IMR-90 (cell line): ENCODE data around the gene NMT1. TPM values are rescaled to one million over a fixed set of nuclear protein-coding genes. Genes with fewer than 3 reads are reported as not detected.

Experiments used
- ATAC-seq: fragments of 200-7000 bp; cut with Tn5 transposase; 2 replicates; pipeline ENCODE4 v1.9.1; 2020; ENCODE audit warnings: low read depth, mild to moderate bottlenecking, moderate library complexity
- BruUV-seq: library from RNA; stranded (reverse); fragments of 400-500 nt; replicated peaks from 2 replicates; lab custom pipeline; 2021; lab: Mats Ljungman, UMichigan
- CTCF ChIA-PET: fragments of 300-600 bp; formaldehyde crosslinking; extraction: SDS; loops from one replicate; lab custom pipeline; 2021; ENCODE audit warnings: antibody characterized with exemption; lab: Yijun Ruan, JAX
- POLR2A ChIA-PET: fragments of 300-600 bp; sonication (Branson Sonifier 250); formaldehyde crosslinking; loops from one replicate; lab custom pipeline; 2022; ENCODE audit warnings: antibody characterized with exemption; ENCODE audit not compliant: unreplicated experiment; lab: Charles Lee
- DNase-seq: peaks from one replicate; pipeline ENCODE4 v3.0.0; 2013
- H2AFZ ChIP-seq: replicated peaks from 2 replicates; pipeline ENCODE3; 2013; ENCODE audit warnings: low read length, mild to moderate bottlenecking; ENCODE audit not compliant: poor library complexity
- H2AK5ac ChIP-seq: 2 replicates; pipeline ENCODE4 v1.6.1; 2013; ENCODE audit warnings: low read depth, low read length, inconsistent platforms
- H2AK9ac ChIP-seq: replicated peaks from 2 replicates; pipeline ENCODE3; 2013; ENCODE audit warnings: mild to moderate bottlenecking, low read depth, low read length, moderate library complexity; ENCODE audit not compliant: poor library complexity
- H2BK120ac ChIP-seq: 2 replicates; pipeline ENCODE4 v1.6.1; 2013; ENCODE audit warnings: low read depth, low read length, inconsistent platforms
- H2BK15ac ChIP-seq: 3 replicates; pipeline ENCODE4 v1.6.1; 2013; ENCODE audit warnings: low read depth, low read length, inconsistent platforms
- H2BK20ac ChIP-seq: 2 replicates; pipeline ENCODE4 v1.6.1; 2013; ENCODE audit warnings: low read depth, mild to moderate bottlenecking, inconsistent platforms, low read length, moderate library complexity
- H2BK5ac ChIP-seq: 2 replicates; pipeline ENCODE4 v1.6.1; 2013; ENCODE audit warnings: mild to moderate bottlenecking, low read depth, low read length, inconsistent platforms; ENCODE audit not compliant: poor library complexity, severe bottlenecking
- H3K14ac ChIP-seq: replicated peaks from 2 replicates; pipeline ENCODE4 v1.6.1; 2013; ENCODE audit warnings: low read depth, low read length, inconsistent platforms
- H3K18ac ChIP-seq: 2 replicates; pipeline ENCODE4 v1.6.1; 2013; ENCODE audit warnings: low read depth, low read length, control low read depth
- H3K23ac ChIP-seq: 2 replicates; pipeline ENCODE4 v1.6.1; 2013; ENCODE audit warnings: low read depth, low read length, inconsistent platforms
- H3K27ac ChIP-seq: 2 replicates; pipeline ENCODE4 v1.5.1; 2013; ENCODE audit warnings: mild to moderate bottlenecking, control low read depth, low read length; ENCODE audit not compliant: insufficient read depth
- H3K27me3 ChIP-seq: 2 replicates; pipeline ENCODE4 v1.6.1; 2013; ENCODE audit warnings: low read length; ENCODE audit not compliant: control insufficient read depth, insufficient read depth
- H3K36me3 ChIP-seq: 2 replicates; pipeline ENCODE4 v1.6.1; 2013; ENCODE audit warnings: low read length, mixed read lengths; ENCODE audit not compliant: control insufficient read depth, insufficient read depth
- H3K4ac ChIP-seq: 2 replicates; pipeline ENCODE4 v1.6.1; 2013; ENCODE audit warnings: low read depth, low read length, inconsistent platforms
- H3K4me1 ChIP-seq: 2 replicates; pipeline ENCODE4 v1.6.1; 2013; ENCODE audit warnings: low read length, mixed read lengths; ENCODE audit not compliant: control insufficient read depth, insufficient read depth
- H3K4me2 ChIP-seq: 2 replicates; pipeline ENCODE4 v1.6.1; 2013; ENCODE audit warnings: low read depth, mild to moderate bottlenecking, control low read depth, low read length, moderate library complexity
- H3K4me3 ChIP-seq: 2 replicates; pipeline ENCODE4 v1.5.1; 2013; ENCODE audit warnings: low read depth, mild to moderate bottlenecking, control low read depth, low read length, moderate library complexity; ENCODE audit not compliant: insufficient read depth
- H3K56ac ChIP-seq: 2 replicates; pipeline ENCODE4 v1.6.1; 2013; ENCODE audit warnings: low read length, inconsistent platforms; ENCODE audit not compliant: insufficient read depth; ENCODE audit errors: extremely low read depth
- H3K79me1 ChIP-seq, 2 experiments: 2 replicates each; pipeline ENCODE4 v1.6.1; 2013; ENCODE audit warnings: low read length in 2 of 2, inconsistent platforms in 1 of 2, low read depth in 1 of 2
- H3K9ac ChIP-seq: 2 replicates; pipeline ENCODE4 v1.6.1; 2013; ENCODE audit warnings: low read depth, low read length, control low read depth
- H3K9me1 ChIP-seq: 2 replicates; pipeline ENCODE4 v1.6.1; 2013; ENCODE audit warnings: low read length, inconsistent platforms; ENCODE audit not compliant: insufficient read depth
- H3K9me3 ChIP-seq: 2 replicates; pipeline ENCODE4 v1.6.1; 2013; ENCODE audit warnings: low read length; ENCODE audit not compliant: control insufficient read depth, insufficient read depth
- H4K20me1 ChIP-seq: 2 replicates; pipeline ENCODE4 v1.6.1; 2013; ENCODE audit warnings: low read length, inconsistent platforms; ENCODE audit not compliant: insufficient read depth
- H4K5ac ChIP-seq: 2 replicates; pipeline ENCODE4 v1.6.1; 2013; ENCODE audit warnings: mild to moderate bottlenecking, low read depth, low read length, control low read depth
- H4K8ac ChIP-seq, 2 experiments: 2 replicates each; pipeline ENCODE4 v1.6.1; 2013; ENCODE audit warnings: low read depth in 2 of 2, low read length in 2 of 2, control low read depth in 1 of 2, inconsistent platforms in 1 of 2
- H4K91ac ChIP-seq: 2 replicates; pipeline ENCODE4 v1.6.1; 2013; ENCODE audit warnings: low read depth, low read length, inconsistent platforms; ENCODE audit not compliant: insufficient read depth
- CHD1 ChIP-seq: IDR thresholded peaks from 2 replicates; pipeline ENCODE4 v1.6.1; 2012; ENCODE audit warnings: low read depth, low read length, improper control_type of control experiment
- MXI1 ChIP-seq: IDR thresholded peaks from 2 replicates; pipeline ENCODE4 v1.6.1; 2012; ENCODE audit warnings: low read depth, mild to moderate bottlenecking, low read length, moderate library complexity, borderline replicate concordance
- NFE2L2 ChIP-seq: fragments of 150-350 bp; IDR thresholded peaks from 2 replicates; pipeline ENCODE4 v1.6.1; 2016; ENCODE audit warnings: low read depth, mild to moderate bottlenecking, low read length
- RCOR1 ChIP-seq: IDR thresholded peaks from 2 replicates; pipeline ENCODE4 v1.6.1; 2012; ENCODE audit warnings: mild to moderate bottlenecking, low read length, improper control_type of control experiment; ENCODE audit not compliant: insufficient replicate concordance
- RFX5 ChIP-seq: IDR thresholded peaks from 2 replicates; pipeline ENCODE4 v1.8.0; 2012; ENCODE audit warnings: low read depth, mild to moderate bottlenecking, low read length, moderate library complexity
- SMC3 ChIP-seq: fragments of 150-350 bp; IDR thresholded peaks from 2 replicates; pipeline ENCODE4 v1.6.1; 2016; ENCODE audit warnings: low read depth, mild to moderate bottlenecking, antibody characterized with exemption, low read length, moderate library complexity
- WGBS, 2 experiments: methylation state at CpG; one replicate each; pipeline versions ENCODE4 v1.1.5 to v1.1.7; 2013; ENCODE audit warnings: missing lambda C conversion rate in 2 of 2; ENCODE audit not compliant: insufficient read length in 1 of 2; ENCODE audit errors: extremely low coverage in 2 of 2; 5-methylcytosine and 5-hydroxymethylcytosine counted together
- dilution Hi-C: fragments of 300-500 bp; cut with HindIII; formaldehyde crosslinking; loops from one replicate; pipeline ENCODE4 v1.14.3; 2018; ENCODE audit warnings: low sequenced_read_pairs; ENCODE audit not compliant: unreplicated experiment
- in situ Hi-C: fragments of 300-500 bp; cut with MboI; formaldehyde crosslinking; loops from 3 replicates; pipeline ENCODE4 v1.14.3; 2019; ENCODE audit warnings: low sequenced_read_pairs, inconsistent platforms, mixed read lengths
- intact Hi-C: fragments of 100-400 bp; cut with micrococcal nuclease; formaldehyde crosslinking; loops from 2 replicates; pipeline ENCODE4 v1.10.0; 2022
- polyA plus RNA-seq, 3 experiments: library from polyadenylated mRNA; depleted of rRNA; stranded (reverse); fragments of >200 nt; gene quantifications; 2 replicates each; pipeline ENCODE4 v1.2.3, GENCODE V29; 2012; ENCODE audit warnings: low replicate concordance in 1 of 3
- total RNA-seq: library from RNA; depleted of rRNA; stranded (reverse); fragments of >200 nt; gene quantifications from 2 replicates; pipeline ENCODE4 v1.2.3, GENCODE V29; 2012

NMT1 gene
- total and polyA plus RNA-seq, 2 of the 4 experiments (the other 2 are of a cell fraction) = 38.0 to 60.6 TPM

DNA sequence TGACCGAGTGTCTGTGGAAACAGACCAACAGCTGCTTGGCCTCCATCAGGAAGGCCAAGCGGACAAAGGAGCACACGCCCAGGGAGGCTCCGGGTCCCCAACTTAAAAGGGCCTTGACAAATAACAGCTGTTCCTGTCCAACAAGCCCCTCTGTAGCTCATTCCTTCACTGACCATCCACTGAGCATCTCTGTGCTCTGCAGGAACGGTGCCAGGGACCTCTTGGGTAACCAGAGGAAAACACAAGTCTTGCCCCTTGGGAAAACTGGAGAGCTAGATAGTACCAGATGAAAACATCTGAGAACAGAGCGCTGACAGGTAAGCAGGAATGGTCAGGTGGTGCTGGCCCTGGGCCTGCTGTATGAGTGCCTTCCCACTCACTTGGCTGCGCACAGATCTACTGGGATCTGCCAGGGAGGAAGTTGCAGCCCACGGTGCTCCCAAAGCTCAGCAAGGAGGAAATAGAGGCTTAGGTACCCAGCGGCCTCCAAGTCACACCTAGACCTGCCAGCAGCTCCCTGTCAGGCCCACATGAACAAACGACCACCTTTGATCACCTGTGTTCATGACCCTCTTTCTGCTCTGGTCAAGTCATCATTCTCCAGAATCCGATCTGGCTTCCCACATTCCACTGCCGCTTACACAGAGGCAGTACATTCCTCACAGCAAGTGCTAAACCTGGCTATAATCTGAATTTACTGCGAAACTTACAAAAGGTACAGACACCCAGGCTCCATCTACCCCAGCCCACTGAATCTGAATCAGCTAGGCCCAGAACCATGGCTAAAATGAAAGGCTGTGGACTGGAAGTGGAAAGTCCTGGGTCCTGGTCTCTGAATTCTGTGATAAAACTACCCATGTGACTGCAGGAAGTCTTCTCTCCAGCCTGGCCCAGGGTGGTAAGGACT, 22.1 kb upstream of the NMT1 start (continued):
- TF ChIP-seq MXI1 = no peak

DNA sequence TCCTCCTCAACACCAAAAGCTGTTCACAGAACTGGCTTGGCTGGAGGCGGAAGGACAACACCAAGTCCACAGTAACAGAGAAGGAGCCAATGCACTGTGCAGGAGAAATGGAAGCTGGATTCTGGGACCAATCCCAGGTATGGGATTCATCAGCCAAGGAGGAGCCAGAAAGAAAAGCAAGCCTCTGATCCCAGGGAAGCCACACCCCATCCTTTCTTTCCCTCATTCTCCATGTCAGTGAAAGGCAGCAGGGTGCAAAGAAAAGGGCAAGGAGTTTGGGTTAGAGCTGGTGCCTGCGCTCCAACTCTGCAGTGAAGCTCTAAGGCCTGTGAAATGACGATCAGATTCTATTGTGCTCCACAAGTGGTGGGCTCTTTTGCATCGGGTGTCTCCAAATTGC, 20.7 kb upstream of the NMT1 start:
- Histone ChIP-seq H2BK15ac (no peak overlapping the region), H3K27me3 (no peaks in the 10 kb centered on the region), H4K8ac (no peak overlapping the region), H3K27ac (no peak overlapping the region), H3K79me1 (peaks cover 56 to 77% of the 10 kb centered on the region in 2 experiments), H3K14ac (no peak overlapping the region), H3K36me3 (peaks cover 5% of the 10 kb centered on the region; the same call in 1 of the 2 replicates), H2AFZ (no peak overlapping the region), H4K5ac (no peak overlapping the region), H3K56ac (no peak overlapping the region), H3K4me2 (no peak overlapping the region), H3K9me3 (no peaks in the 10 kb centered on the region), H4K91ac (no peak overlapping the region), H3K4me3 (no peak overlapping the region), H3K4ac (no peak overlapping the region), H3K9me1 (peaks cover 29% of the 10 kb centered on the region), H2AK9ac (no peak overlapping the region), H4K20me1 (peaks cover 11% of the 10 kb centered on the region), H2AK5ac (no peak overlapping the region), H2BK20ac (no peak overlapping the region), H3K4me1 (peaks cover 18% of the 10 kb centered on the region; the same call in 1 of the 2 replicates), H2BK120ac (no peak overlapping the region), H3K18ac (no peak overlapping the region), H3K23ac (no peak overlapping the region), H2BK5ac (no peak overlapping the region), H3K9ac (no peak overlapping the region)
- intact Hi-C loops = no loop called here
- dilution Hi-C loops = no loop called here
- in situ Hi-C loops = no loop called here
- TF ChIP-seq NFE2L2 (no peak), RFX5 (no peak), SMC3 (no peak), CHD1 (no peak), RCOR1 (no peak)
- DNase-seq = no peak
- ATAC-seq = peak; percentile 30; the same call in 1 of the 2 replicates
- BruUV-seq = no TSS peak
- WGBS, 2 experiments = 70% methylated on average over 2 of the region's 4 CpGs; no CpG with 5 or more reads in 1 of the 2 experiments
- ChIA-PET CTCF (interaction anchor here (1.3 kb wide), 1 partner anchor 18 kb away, joined by 3 read pairs; no protein-coding TSS in a partner anchor), POLR2A (interaction anchor here (0.7 kb wide), 1 partner anchor 33 kb away, joined by 16 read pairs; no protein-coding TSS in a partner anchor)
